ENCODE measurements around the gene FBXO48. TPM values are rescaled to one million over a fixed set of nuclear protein-coding genes. Genes with fewer than 3 reads are reported as not detected.

FBXO48 gene
- total and polyA plus RNA-seq, 4 donors = 0.52 to 1.9 (median 0.96) TPM

- TF ChIP-seq CTCF (IDR thresholded peaks at IDR 0.05; ENCODE audit: control extremely low read depth, extremely low read depth) = no peak
- no peaks in the 10 kb centered on the region for H3K9me3 ChIP-seq (ENCODE audit: control insufficient read depth in 4 of 4, insufficient read depth in 3 of 4, low read length in 3 of 4)
- H3K4me1 ChIP-seq (ENCODE audit: control insufficient read depth in 5 of 5, insufficient read depth in 5 of 5, low read length in 5 of 5) = no peaks in the 10 kb centered on the region
- ATAC-seq (ENCODE audit: insufficient read depth, low FRiP score) = no peak
- H3K4me3 ChIP-seq = no peak overlapping the region
- H3K27ac ChIP-seq (ENCODE audit: low read depth in 1 of 2, low read length in 1 of 2) = no peak overlapping the region
- H3K9ac ChIP-seq (ENCODE audit: insufficient read depth in 1 of 2, low read length in 2 of 2) = no peak overlapping the region
- no peaks in the 10 kb centered on the region for H3K27me3 ChIP-seq (ENCODE audit: control insufficient read depth in 3 of 3, insufficient read depth in 3 of 3, low read length in 2 of 3)
- no peaks in the 10 kb centered on the region for H3K36me3 ChIP-seq (ENCODE audit: control insufficient read depth in 4 of 4, insufficient read depth in 4 of 4, low read length in 4 of 4)
- 27 to 60% methylated on average over 4 of the region's 4 CpGs for WGBS, 2 donors
- DNase-seq = no peak
Measured at GRCh38 chr2:68411397-68412126, 55.5 kb downstream of the FBXO48 start.

Other genes with a start within 250 kb of the FBXO48 start
- 10 to 100 TPM; 48.6 to 69.7 TPM for gene PPP3R1, start 214.8 kb downstream of the FBXO48 start, total RNA-seq
- 10 to 100 TPM; 20.8 to 24.9 TPM for gene PPP3R1, start 214.8 kb downstream of the FBXO48 start, polyA plus RNA-seq
- gene CNRIP1, start 147.3 kb downstream of the FBXO48 start, total RNA-seq = 10 to 100 TPM; 13.6 to 29.3 TPM
- gene CNRIP1, start 147.3 kb downstream of the FBXO48 start, polyA plus RNA-seq = 10 to 100 TPM in 1 of 2 donors, 1 to 10 TPM in 1; 9.0 to 15.4 TPM
- gene PLEK, start 102.0 kb downstream of the FBXO48 start, total RNA-seq = 10 to 100 TPM; 25.9 to 29.0 TPM
- gene PLEK, start 102.0 kb downstream of the FBXO48 start, polyA plus RNA-seq = 100 to 1,000 TPM in 1 of 2 donors, 1 to 10 TPM in 1; 8.2 to 181 TPM
- 10 to 100 TPM in 1 of 2 donors, 1 to 10 TPM in 1; 3.7 to 11.8 TPM for gene APLF, start 291 bp upstream of the FBXO48 start, total RNA-seq
- under 1 TPM; 0.50 to 0.89 TPM for gene APLF, start 291 bp upstream of the FBXO48 start, polyA plus RNA-seq
- not detected for gene PROKR1, start 176.3 kb upstream of the FBXO48 start, total RNA-seq
- gene PROKR1, start 176.3 kb upstream of the FBXO48 start, polyA plus RNA-seq = under 1 TPM in 1 of 2 donors, not detected in 1; 0.01 TPM

All from lung (tissue), 12 donors.